ENCODE data around the gene CCDC88B. TPM values are rescaled to one million over a fixed set of nuclear protein-coding genes. Genes with fewer than 3 reads are reported as not detected.

The CCDC88B gene
- total and polyA plus RNA-seq, 9 of the 15 experiments (the other 6 are each of a cell fraction or from before 2014, with no cell fraction given): 0.13 to 18.1 (median 7.9) TPM

GRCh38 chr11:64290352-64291261 lies 49.4 kb upstream of the CCDC88B start:
- Histone ChIP-seq H3K4me2 (ENCODE audit: insufficient read depth, low read length) (no peak overlapping the region), H2AFZ (ENCODE audit: low read depth, low read length) (no peak overlapping the region), H3K27ac (ENCODE audit: extremely low read depth, low read depth, low read length) (no peak overlapping the region), H3K79me2 (ENCODE audit: control insufficient read depth, insufficient read depth, low read length) (no peaks in the 10 kb centered on the region), H3K4me3 (no peak overlapping the region), H3K9me3 (replicated peaks; ENCODE audit: control insufficient read depth, insufficient read depth, low read depth, low read length) (no peaks in the 10 kb centered on the region), H3K4me1 (replicated peaks in 1 of 2; ENCODE audit: control insufficient read depth in 2 of 2, insufficient read depth in 2 of 2, low read length in 2 of 2) (peaks cover 3 to 49% of the 10 kb centered on the region in 2 experiments; a peak in 3 of 5 replicates), H3K27me3 (ENCODE audit: control insufficient read depth in 2 of 2, insufficient read depth in 2 of 2, low read length in 2 of 2) (peaks cover 22 to 40% of the 10 kb centered on the region in 2 experiments; a peak in 4 of 5 replicates), H3K9ac (ENCODE audit: insufficient read depth in 1 of 2, low read depth in 2 of 2, low read length in 2 of 2) (peak overlapping the region in 1 of 2 experiments; percentile 29; a peak in 1 of 4 replicates), H3K9me1 (ENCODE audit: control insufficient read depth, insufficient read depth, low read length) (no peaks in the 10 kb centered on the region), H3K36me3 (ENCODE audit: control insufficient read depth, insufficient read depth, low read length) (no peaks in the 10 kb centered on the region), H4K20me1 (replicated peaks; ENCODE audit: control insufficient read depth, insufficient read depth, low read length) (no peaks in the 10 kb centered on the region)
- BruUV-seq (replicated peaks): no TSS peak
- CTCF ChIA-PET (ENCODE audit: low intra/inter-chr PET ratio): no interaction called here
- in situ Hi-C loops (cut with MboI) (no loop called here), intact Hi-C loops (cut with micrococcal nuclease) (no loop called here)
- no peak for DNase-seq (ENCODE audit: extremely low read depth in 1 of 4, low spot score in 3 of 4)
- WGBS (ENCODE audit: insufficient coverage, low coverage, missing lambda C conversion rate): 26% methylated on average over 10 of the region's 10 CpGs
- no peak for FAIRE-seq
- no peak for TF ChIP-seq SP2 (IDR thresholded peaks at IDR 0.05; ENCODE audit: extremely low read depth, low read depth, low read length, poor library complexity, severe bottlenecking)
- POLR2A ChIA-PET: interaction anchor here (0.6 kb wide), 1 partner anchor 45 kb away, joined by 3 read pairs; no protein-coding TSS in a partner anchor
- no peak for ATAC-seq

- no peaks in the 10 kb centered on the region for H4K20me1 ChIP-seq (replicated peaks; ENCODE audit: control insufficient read depth, insufficient read depth, low read length)
- no peak within 1 kb of the TSS for H3K4me3 ChIP-seq
- H3K4me2 ChIP-seq (ENCODE audit: insufficient read depth, low read length): no peak within 1 kb of the TSS
- DNase-seq (ENCODE audit: extremely low read depth in 1 of 4, low spot score in 3 of 4): no peak
- BruUV-seq (replicated peaks): no TSS peak
- POLR2A ChIA-PET: no interaction called here
- in situ Hi-C loops (cut with MboI): no loop called here
- H3K4me1 ChIP-seq (replicated peaks in 1 of 2; ENCODE audit: control insufficient read depth in 2 of 2, insufficient read depth in 2 of 2, low read length in 2 of 2): peaks cover under 1 to 43% of the 10 kb centered on the region in 2 experiments; a peak in 3 of 5 replicates
- H3K36me3 ChIP-seq (ENCODE audit: control insufficient read depth, insufficient read depth, low read length): no peaks in the 10 kb centered on the region
- H3K27ac ChIP-seq (ENCODE audit: extremely low read depth, low read depth, low read length): no peak within 1 kb of the TSS
- intact Hi-C loops (cut with micrococcal nuclease): no loop called here
- ATAC-seq: no peak
- H3K9me3 ChIP-seq (replicated peaks; ENCODE audit: control insufficient read depth, insufficient read depth, low read depth, low read length): no peaks in the 10 kb centered on the region
- H3K27me3 ChIP-seq (ENCODE audit: control insufficient read depth in 2 of 2, insufficient read depth in 2 of 2, low read length in 2 of 2): peaks cover 27 to 44% of the 10 kb centered on the region in 2 experiments; a peak in 4 of 5 replicates
- H2AFZ ChIP-seq (ENCODE audit: low read depth, low read length): no peak within 1 kb of the TSS
- FAIRE-seq: no peak
- H3K79me2 ChIP-seq (ENCODE audit: control insufficient read depth, insufficient read depth, low read length): no peaks in the 10 kb centered on the region
- no peaks in the 10 kb centered on the region for H3K9me1 ChIP-seq (ENCODE audit: control insufficient read depth, insufficient read depth, low read length)
- WGBS (ENCODE audit: insufficient coverage, low coverage, missing lambda C conversion rate): 22% methylated on average over 10 of the region's 45 CpGs
- CTCF ChIA-PET (ENCODE audit: low intra/inter-chr PET ratio): no interaction called here
- peak within 1 kb of the TSS in 1 of 2 experiments; percentile 29; a peak in 1 of 4 replicates for H3K9ac ChIP-seq (ENCODE audit: insufficient read depth in 1 of 2, low read depth in 2 of 2, low read length in 2 of 2)
- TF ChIP-seq POLR2G (IDR thresholded peaks at IDR 0.05; ENCODE audit: low read depth, low read length) (peak; percentile 56; the same call in 1 of the 2 replicates), ZNF232 (CRISPR knock-in tag; IDR thresholded peaks at IDR 0.05) (no peak), BCLAF1 (IDR thresholded peaks at IDR 0.05; ENCODE audit: borderline replicate concordance in 1 of 2, control insufficient read depth in 1 of 2, low read depth in 2 of 2, low read length in 1 of 2) (no peak), FIP1L1 (IDR thresholded peaks at IDR 0.05; ENCODE audit: low read depth, low read length, poor library complexity, severe bottlenecking) (peak; percentile 19)
- TF ChIP-seq, protein P1, sequence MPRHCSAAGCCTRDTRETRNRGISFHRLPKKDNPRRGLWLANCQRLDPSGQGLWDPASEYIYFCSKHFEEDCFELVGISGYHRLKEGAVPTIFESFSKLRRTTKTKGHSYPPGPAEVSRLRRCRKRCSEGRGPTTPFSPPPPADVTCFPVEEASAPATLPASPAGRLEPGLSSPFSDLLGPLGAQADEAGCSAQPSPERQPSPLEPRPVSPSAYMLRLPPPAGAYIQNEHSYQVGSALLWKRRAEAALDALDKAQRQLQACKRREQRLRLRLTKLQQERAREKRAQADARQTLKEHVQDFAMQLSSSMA (CRISPR knock-in tag; IDR thresholded peaks at IDR 0.05): no peak
These were observed 48.7 kb upstream of the CCDC88B start, which contains the start of gene KCNK4 for GRCh38 chr11:64291262-64291751. TSS of gene KCNK4 (plus strand) at chr11:64291302. CDS start at chr11:64293019, 1,717 bp downstream.
